Endodermal cell (in vitro differentiated cells): ENCODE data around the gene FAM120B. TPM values are rescaled to one million over a fixed set of nuclear protein-coding genes. Genes with fewer than 3 reads are reported as not detected.

Source experiments
- DNase-seq: peaks from one replicate; pipeline ENCODE4 v3.0.0-alpha.2; 2017
- H3K27ac ChIP-seq: 2 replicates; pipeline ENCODE4 v1.5.1; 2013; ENCODE audit warnings: mild to moderate bottlenecking, low read depth, low read length, moderate library complexity
- H3K27me3 ChIP-seq: 2 replicates; pipeline ENCODE4 v1.6.1; 2013; ENCODE audit warnings: mild to moderate bottlenecking, low read length, moderate library complexity; ENCODE audit not compliant: insufficient read depth, control insufficient read depth, poor library complexity, severe bottlenecking
- H3K36me3 ChIP-seq: 2 replicates; pipeline ENCODE4 v1.7.0; 2013; ENCODE audit warnings: mild to moderate bottlenecking, low read length, moderate library complexity; ENCODE audit not compliant: control insufficient read depth, insufficient read depth
- H3K4me1 ChIP-seq: one replicate; pipeline ENCODE4 v1.7.0; 2013; ENCODE audit warnings: low read length; ENCODE audit not compliant: control insufficient read depth, insufficient read depth
- H3K4me3 ChIP-seq: 2 replicates; pipeline ENCODE4 v1.5.1; 2013; ENCODE audit warnings: mild to moderate bottlenecking, low read length, moderate library complexity
- H3K9ac ChIP-seq: 2 replicates; pipeline ENCODE4 v1.6.1; 2013; ENCODE audit warnings: mild to moderate bottlenecking, low read length, moderate library complexity; ENCODE audit not compliant: poor library complexity, severe bottlenecking; ENCODE audit errors: extremely low read depth
- H3K9me3 ChIP-seq: 2 replicates; pipeline ENCODE4 v1.6.1; 2013; ENCODE audit warnings: mild to moderate bottlenecking, low read length, moderate library complexity; ENCODE audit not compliant: control insufficient read depth
- H3K27ac Mint-ChIP-seq: 2 replicates; pipeline ENCODE4 v1.8.0; 2020; ENCODE audit warnings: mixed read lengths
- H3K27me3 Mint-ChIP-seq: 2 replicates; pipeline ENCODE4 v1.8.0; 2021; ENCODE audit warnings: mild to moderate bottlenecking, mixed read lengths; ENCODE audit not compliant: insufficient read depth
- H3K36me3 Mint-ChIP-seq: 2 replicates; pipeline ENCODE4 v1.8.0; 2020; ENCODE audit warnings: low read depth, mixed read lengths
- H3K4me1 Mint-ChIP-seq: 2 replicates; pipeline ENCODE4 v1.8.0; 2020; ENCODE audit warnings: mixed read lengths
- H3K4me3 Mint-ChIP-seq: 2 replicates; pipeline ENCODE4 v1.8.0; 2020; ENCODE audit warnings: mild to moderate bottlenecking, moderate library complexity, mixed read lengths
- H3K9me3 Mint-ChIP-seq: 2 replicates; pipeline ENCODE4 v1.8.0; 2020; ENCODE audit warnings: mild to moderate bottlenecking, mixed read lengths
- CTCF ChIP-seq: fragments of 200-600 bp; sonication (generic); conservative IDR thresholded peaks from 2 replicates; pipeline ENCODE4 v1.5.0; 2021; ENCODE audit warnings: antibody characterized with exemption, mild to moderate bottlenecking
- WGBS, 2 experiments: methylation state at CpG; one replicate each; pipeline versions ENCODE4 v1.1.5 to v1.1.7; 2013; ENCODE audit warnings: missing lambda C conversion rate in 2 of 2, mixed read lengths in 1 of 2; ENCODE audit not compliant: insufficient coverage in 1 of 2, insufficient read length in 1 of 2; 5-methylcytosine and 5-hydroxymethylcytosine counted together
- total RNA-seq, 2 donors: library from RNA; stranded (reverse); fragmentation: NEBNext Ultra II Directional in 1 of 2; extraction: Animal tissue kit (Norgen Biotek cat#: 25700) in 1 of 2; gene quantifications; 2 replicates in 1 of 2; 3 replicates in 1 of 2; pipeline ENCODE4 v1.2.1, GENCODE V29; 2021

The FAM120B gene
- total RNA-seq, 2 donors from 2014 or later, result 25.7 to 27.5 TPM

GRCh38 chr6:170277893-170278742 lies 28.4 kb upstream of the FAM120B start:
- no peak overlapping the region for H3K9ac ChIP-seq
- WGBS, 2 experiments, result 71 to 100% methylated on average over 4 to 8 of the region's 8 CpGs
- no peaks in the 10 kb centered on the region for H3K4me1 ChIP-seq
- H3K27me3 ChIP-seq, result no peaks in the 10 kb centered on the region
- no peak overlapping the region for H3K4me3 ChIP-seq
- Mint-ChIP-seq H3K4me1 (peaks cover 5% of the 10 kb centered on the region), H3K4me3 (no peak overlapping the region), H3K27me3 (peaks cover 21% of the 10 kb centered on the region), H3K27ac (no peak overlapping the region), H3K36me3 (peaks cover 4% of the 10 kb centered on the region), H3K9me3 (no peaks in the 10 kb centered on the region)
- no peaks in the 10 kb centered on the region for H3K9me3 ChIP-seq
- TF ChIP-seq CTCF, result peak; percentile 54
- H3K27ac ChIP-seq, result no peak overlapping the region
- DNase-seq, result no peak
- H3K36me3 ChIP-seq, result no peaks in the 10 kb centered on the region

- Mint-ChIP-seq H3K4me3 (no peak overlapping the region), H3K4me1 (peaks cover 5% of the 10 kb centered on the region), H3K27ac (no peak overlapping the region), H3K27me3 (peaks cover 18% of the 10 kb centered on the region), H3K36me3 (peaks cover 4% of the 10 kb centered on the region), H3K9me3 (no peaks in the 10 kb centered on the region)
- Histone ChIP-seq H3K27me3 (no peaks in the 10 kb centered on the region), H3K36me3 (no peaks in the 10 kb centered on the region), H3K9me3 (no peaks in the 10 kb centered on the region), H3K4me1 (no peaks in the 10 kb centered on the region), H3K27ac (no peak overlapping the region), H3K4me3 (no peak overlapping the region), H3K9ac (no peak overlapping the region)
- 87 to 90% methylated on average over 9 of the region's 9 CpGs for WGBS, 2 experiments
- no peak for TF ChIP-seq CTCF
- DNase-seq, result no peak
Measured at GRCh38 chr6:170278743-170279094, 27.8 kb upstream of the FAM120B start.

GRCh38 chr6:170279426-170279825 lies 27.1 kb upstream of the FAM120B start:
- Mint-ChIP-seq H3K36me3 (peaks cover 4% of the 10 kb centered on the region), H3K4me3 (no peak overlapping the region), H3K27ac (no peak overlapping the region), H3K27me3 (peaks cover 15% of the 10 kb centered on the region), H3K9me3 (no peaks in the 10 kb centered on the region), H3K4me1 (peaks cover 5% of the 10 kb centered on the region)
- H3K36me3 ChIP-seq, result no peaks in the 10 kb centered on the region
- H3K4me1 ChIP-seq, result no peaks in the 10 kb centered on the region
- no peak overlapping the region for H3K9ac ChIP-seq
- H3K27me3 ChIP-seq, result peaks cover under 1% of the 10 kb centered on the region
- no peak for DNase-seq
- 93% methylated on average over 7 to 8 of the region's 8 CpGs for WGBS, 2 experiments
- H3K27ac ChIP-seq, result no peak overlapping the region
- no peak overlapping the region for H3K4me3 ChIP-seq
- no peak for TF ChIP-seq CTCF
- H3K9me3 ChIP-seq, result no peaks in the 10 kb centered on the region
